ENCODE results near the gene RCOR1.

- TF ChIP-seq CTCF (IDR thresholded peaks at IDR 0.05) (no peak), CBFB (CRISPR knock-in tag; IDR thresholded peaks at IDR 0.05; ENCODE audit: low read depth) (no peak), SP1 (CRISPR knock-in tag; conservative IDR thresholded peaks at IDR 0.05) (no peak), ZNF671 (CRISPR knock-in tag; IDR thresholded peaks at IDR 0.05) (no peak), KAT7 (CRISPR knock-in tag; IDR thresholded peaks at IDR 0.05; ENCODE audit: borderline replicate concordance) (no peak), ATF2 (CRISPR knock-in tag; IDR thresholded peaks at IDR 0.05; ENCODE audit: borderline replicate concordance, low read depth) (no peak), TP53 (CRISPR knock-in tag; IDR thresholded peaks at IDR 0.05) (no peak), FOXP1 (CRISPR knock-in tag; IDR thresholded peaks at IDR 0.05; ENCODE audit: borderline replicate concordance) (no peak), PRRX2 (CRISPR knock-in tag; IDR thresholded peaks at IDR 0.05) (no peak), FOXK1 (CRISPR knock-in tag; IDR thresholded peaks at IDR 0.05) (no peak), E2F5 (CRISPR knock-in tag; IDR thresholded peaks at IDR 0.05) (no peak)
- TF ChIP-seq, protein P1, sequence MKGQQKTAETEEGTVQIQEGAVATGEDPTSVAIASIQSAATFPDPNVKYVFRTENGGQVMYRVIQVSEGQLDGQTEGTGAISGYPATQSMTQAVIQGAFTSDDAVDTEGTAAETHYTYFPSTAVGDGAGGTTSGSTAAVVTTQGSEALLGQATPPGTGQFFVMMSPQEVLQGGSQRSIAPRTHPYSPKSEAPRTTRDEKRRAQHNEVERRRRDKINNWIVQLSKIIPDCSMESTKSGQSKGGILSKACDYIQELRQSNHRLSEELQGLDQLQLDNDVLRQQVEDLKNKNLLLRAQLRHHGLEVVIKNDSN (CRISPR knock-in tag; IDR thresholded peaks at IDR 0.05), result no peak
- TF ChIP-seq, protein P2, sequence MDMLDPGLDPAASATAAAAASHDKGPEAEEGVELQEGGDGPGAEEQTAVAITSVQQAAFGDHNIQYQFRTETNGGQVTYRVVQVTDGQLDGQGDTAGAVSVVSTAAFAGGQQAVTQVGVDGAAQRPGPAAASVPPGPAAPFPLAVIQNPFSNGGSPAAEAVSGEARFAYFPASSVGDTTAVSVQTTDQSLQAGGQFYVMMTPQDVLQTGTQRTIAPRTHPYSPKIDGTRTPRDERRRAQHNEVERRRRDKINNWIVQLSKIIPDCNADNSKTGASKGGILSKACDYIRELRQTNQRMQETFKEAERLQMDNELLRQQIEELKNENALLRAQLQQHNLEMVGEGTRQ (CRISPR knock-in tag; IDR thresholded peaks at IDR 0.05), result no peak
- TF ChIP-seq, protein P3, sequence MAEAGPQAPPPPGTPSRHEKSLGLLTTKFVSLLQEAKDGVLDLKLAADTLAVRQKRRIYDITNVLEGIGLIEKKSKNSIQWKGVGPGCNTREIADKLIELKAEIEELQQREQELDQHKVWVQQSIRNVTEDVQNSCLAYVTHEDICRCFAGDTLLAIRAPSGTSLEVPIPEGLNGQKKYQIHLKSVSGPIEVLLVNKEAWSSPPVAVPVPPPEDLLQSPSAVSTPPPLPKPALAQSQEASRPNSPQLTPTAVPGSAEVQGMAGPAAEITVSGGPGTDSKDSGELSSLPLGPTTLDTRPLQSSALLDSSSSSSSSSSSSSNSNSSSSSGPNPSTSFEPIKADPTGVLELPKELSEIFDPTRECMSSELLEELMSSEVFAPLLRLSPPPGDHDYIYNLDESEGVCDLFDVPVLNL (CRISPR knock-in tag; IDR thresholded peaks at IDR 0.05; ENCODE audit: borderline replicate concordance, low read depth), result no peak
These were observed 93.8 kb downstream of the RCOR1 start for GRCh38 chr14:102686196-102686801.
